Neural progenitor cell (in vitro differentiated cells): ENCODE measurements around the gene ITGB1. TPM values are rescaled to one million over a fixed set of nuclear protein-coding genes. Genes with fewer than 3 reads are reported as not detected.

Source experiments
- DNase-seq: peaks from one replicate; pipeline ENCODE4 v3.0.0-alpha.2; 2016; ENCODE audit warnings: low spot score
- H2AFZ ChIP-seq: fragments of 200-600 bp; sonication (generic); replicated peaks from 2 replicates; pipeline ENCODE4 v1.6.1; 2016; ENCODE audit warnings: antibody characterized with exemption
- H3F3A ChIP-seq: fragments of 200-600 bp; sonication (generic); 2 replicates; pipeline ENCODE4 v1.6.1; 2016; ENCODE audit warnings: antibody characterized with exemption, low read depth
- H3K27ac ChIP-seq: fragments of 200-600 bp; sonication (generic); 2 replicates; pipeline ENCODE4 v1.5.1; 2016; ENCODE audit warnings: mild to moderate bottlenecking
- H3K27me3 ChIP-seq: fragments of 200-600 bp; sonication (generic); 2 replicates; pipeline ENCODE4 v1.6.1; 2016; ENCODE audit warnings: mild to moderate bottlenecking, moderate library complexity
- H3K36me3 ChIP-seq: fragments of 200-600 bp; sonication (generic); 2 replicates; pipeline ENCODE4 v1.5.1; 2016
- H3K4me1 ChIP-seq: fragments of 200-600 bp; sonication (generic); 2 replicates; pipeline ENCODE4 v1.6.1; 2016; ENCODE audit warnings: mixed run types
- H3K4me2 ChIP-seq: fragments of 200-600 bp; sonication (generic); 2 replicates; pipeline ENCODE4 v1.6.1; 2016
- H3K4me3 ChIP-seq: fragments of 200-600 bp; sonication (generic); 2 replicates; pipeline ENCODE4 v1.5.1; 2016
- H3K79me2 ChIP-seq: fragments of 200-600 bp; sonication (generic); 2 replicates; pipeline ENCODE4 v1.6.1; 2016; ENCODE audit warnings: low read depth
- H3K9ac ChIP-seq: fragments of 200-600 bp; sonication (generic); 2 replicates; pipeline ENCODE4 v1.6.1; 2016
- H3K9me3 ChIP-seq: fragments of 200-600 bp; sonication (generic); 2 replicates; pipeline ENCODE4 v1.5.1; 2016; ENCODE audit warnings: low read depth
- H4K20me1 ChIP-seq: fragments of 200-600 bp; sonication (generic); 2 replicates; pipeline ENCODE4 v1.6.1; 2016; ENCODE audit warnings: low read depth
- H3K27ac Mint-ChIP-seq: 3 replicates; pipeline ENCODE4 v1.8.0; 2021; ENCODE audit warnings: mixed read lengths
- H3K27me3 Mint-ChIP-seq: 2 replicates; pipeline ENCODE4 v1.8.0; 2022; ENCODE audit warnings: low read depth, mild to moderate bottlenecking, inconsistent platforms, moderate library complexity, mixed read lengths; ENCODE audit not compliant: insufficient read depth
- H3K36me3 Mint-ChIP-seq: 3 replicates; pipeline ENCODE4 v1.8.0; 2021; ENCODE audit warnings: mixed read lengths
- H3K4me1 Mint-ChIP-seq: 3 replicates; pipeline ENCODE4 v1.8.0; 2021; ENCODE audit warnings: mixed read lengths
- H3K4me3 Mint-ChIP-seq: 3 replicates; pipeline ENCODE4 v1.8.0; 2021; ENCODE audit warnings: mild to moderate bottlenecking, moderate library complexity, mixed read lengths
- H3K9me3 Mint-ChIP-seq: 3 replicates; pipeline ENCODE4 v1.8.0; 2020; ENCODE audit warnings: mixed read lengths
- EZH2 ChIP-seq: fragments of 200-600 bp; sonication (generic); IDR thresholded peaks from 2 replicates; pipeline ENCODE4 v1.6.1; 2017; ENCODE audit warnings: antibody characterized with exemption, mild to moderate bottlenecking, moderate library complexity
- EZH2phosphoT487 ChIP-seq: fragments of 200-600 bp; sonication (generic); IDR thresholded peaks from 2 replicates; pipeline ENCODE4 v1.6.1; 2017; ENCODE audit warnings: antibody characterized with exemption
- total RNA-seq: library from RNA; depleted of rRNA; stranded (reverse); fragments of >200 nt; gene quantifications from 2 replicates; pipeline ENCODE4 v1.2.3, GENCODE V29; 2015; ENCODE audit warnings: low replicate concordance
- TF ChIP-seq, protein P1 (sequence below): fragments of 200-600 bp; sonication (generic); IDR thresholded peaks from 2 replicates; pipeline ENCODE4 v1.5.1; 2017; ENCODE audit warnings: antibody characterized with exemption, mild to moderate bottlenecking

The ITGB1 gene
- total RNA-seq, 1 donor from 2014 or later, result 358 TPM

GRCh38 chr10:32954545-32955298 is 3.3 kb downstream of the ITGB1 start:
- Histone ChIP-seq H3K4me3 (peak overlapping the region; percentile 13), H4K20me1 (peaks cover 66% of the 10 kb centered on the region), H3K27ac (no peak overlapping the region), H3K9me3 (no peaks in the 10 kb centered on the region), H3K9ac (no peak overlapping the region), H3F3A (peaks cover 28% of the 10 kb centered on the region), H3K27me3 (no peaks in the 10 kb centered on the region), H3K4me1 (peaks cover 59% of the 10 kb centered on the region), H3K4me2 (peak overlapping the region; percentile 99), H3K36me3 (no peaks in the 10 kb centered on the region), H2AFZ (no peak overlapping the region), H3K79me2 (peaks cover 93% of the 10 kb centered on the region)
- H3K36me3 Mint-ChIP-seq, result peaks cover 13% of the 10 kb centered on the region
- H3K4me3 Mint-ChIP-seq, result peak overlapping the region; percentile 9
- peaks cover 49% of the 10 kb centered on the region for H3K4me1 Mint-ChIP-seq
- H3K27me3 Mint-ChIP-seq, result peaks cover 3% of the 10 kb centered on the region
- no peak for DNase-seq
- H3K9me3 Mint-ChIP-seq, result peaks cover 7% of the 10 kb centered on the region
- TF ChIP-seq EZH2phosphoT487 (no peak), EZH2 (no peak)
- TF ChIP-seq, protein P1, sequence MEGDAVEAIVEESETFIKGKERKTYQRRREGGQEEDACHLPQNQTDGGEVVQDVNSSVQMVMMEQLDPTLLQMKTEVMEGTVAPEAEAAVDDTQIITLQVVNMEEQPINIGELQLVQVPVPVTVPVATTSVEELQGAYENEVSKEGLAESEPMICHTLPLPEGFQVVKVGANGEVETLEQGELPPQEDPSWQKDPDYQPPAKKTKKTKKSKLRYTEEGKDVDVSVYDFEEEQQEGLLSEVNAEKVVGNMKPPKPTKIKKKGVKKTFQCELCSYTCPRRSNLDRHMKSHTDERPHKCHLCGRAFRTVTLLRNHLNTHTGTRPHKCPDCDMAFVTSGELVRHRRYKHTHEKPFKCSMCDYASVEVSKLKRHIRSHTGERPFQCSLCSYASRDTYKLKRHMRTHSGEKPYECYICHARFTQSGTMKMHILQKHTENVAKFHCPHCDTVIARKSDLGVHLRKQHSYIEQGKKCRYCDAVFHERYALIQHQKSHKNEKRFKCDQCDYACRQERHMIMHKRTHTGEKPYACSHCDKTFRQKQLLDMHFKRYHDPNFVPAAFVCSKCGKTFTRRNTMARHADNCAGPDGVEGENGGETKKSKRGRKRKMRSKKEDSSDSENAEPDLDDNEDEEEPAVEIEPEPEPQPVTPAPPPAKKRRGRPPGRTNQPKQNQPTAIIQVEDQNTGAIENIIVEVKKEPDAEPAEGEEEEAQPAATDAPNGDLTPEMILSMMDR, result no peak
- H3K27ac Mint-ChIP-seq, result no peak overlapping the region

GRCh38 chr10:32954080-32954479 is 4.0 kb downstream of the ITGB1 start:
- Mint-ChIP-seq H3K36me3 (peaks cover 15% of the 10 kb centered on the region), H3K4me1 (peaks cover 44% of the 10 kb centered on the region), H3K27ac (no peak overlapping the region), H3K27me3 (peaks cover 3% of the 10 kb centered on the region), H3K4me3 (no peak overlapping the region), H3K9me3 (peaks cover 10% of the 10 kb centered on the region)
- no peaks in the 10 kb centered on the region for H3K9me3 ChIP-seq
- no peak overlapping the region for H2AFZ ChIP-seq
- DNase-seq, result no peak
- TF ChIP-seq, protein P1, result no peak
- no peak for TF ChIP-seq EZH2phosphoT487
- no peak for TF ChIP-seq EZH2
- peaks cover 28% of the 10 kb centered on the region for H3F3A ChIP-seq
- no peak overlapping the region for H3K4me3 ChIP-seq
- no peak overlapping the region for H3K27ac ChIP-seq
- H3K79me2 ChIP-seq, result peaks cover 93% of the 10 kb centered on the region
- H3K36me3 ChIP-seq, result no peaks in the 10 kb centered on the region
- peaks cover 67% of the 10 kb centered on the region for H4K20me1 ChIP-seq
- peaks cover 63% of the 10 kb centered on the region for H3K4me1 ChIP-seq
- H3K4me2 ChIP-seq, result peak overlapping the region; percentile 99
- H3K9ac ChIP-seq, result no peak overlapping the region
- no peaks in the 10 kb centered on the region for H3K27me3 ChIP-seq

GRCh38 chr10:32953277-32953927 is 4.6 kb downstream of the ITGB1 start:
- Histone ChIP-seq H3F3A (peaks cover 21% of the 10 kb centered on the region), H3K9ac (no peak overlapping the region), H4K20me1 (peaks cover 67% of the 10 kb centered on the region), H3K27me3 (no peaks in the 10 kb centered on the region), H3K4me3 (no peak overlapping the region), H3K79me2 (peaks cover 94% of the 10 kb centered on the region), H3K4me1 (peaks cover 67% of the 10 kb centered on the region), H2AFZ (no peak overlapping the region), H3K27ac (no peak overlapping the region), H3K4me2 (peak overlapping the region; percentile 99), H3K36me3 (no peaks in the 10 kb centered on the region), H3K9me3 (no peaks in the 10 kb centered on the region)
- Mint-ChIP-seq H3K27ac (no peak overlapping the region), H3K4me1 (peaks cover 38% of the 10 kb centered on the region), H3K36me3 (peaks cover 20% of the 10 kb centered on the region), H3K27me3 (peaks cover 3% of the 10 kb centered on the region), H3K9me3 (peaks cover 14% of the 10 kb centered on the region), H3K4me3 (no peak overlapping the region)
- TF ChIP-seq EZH2phosphoT487 (no peak), EZH2 (no peak)
- TF ChIP-seq, protein P1, result no peak
- DNase-seq, result no peak
